Kidney epithelial cell (primary cell): ENCODE data around the gene PCDHGA4. TPM values are rescaled to one million over a fixed set of nuclear protein-coding genes. Genes with fewer than 3 reads are reported as not detected.
"Not testable (repeated sequence)": the region's sequence is repeated elsewhere in the genome, so short reads cannot be mapped to it uniquely, and the experiment has no call there.

Experiments used
- DNase-seq: peaks from one replicate; pipeline ENCODE4 v3.0.0-alpha.2; 2010; ENCODE audit warnings: low read depth
- H3K27me3 ChIP-seq: 2 replicates; pipeline ENCODE4 v1.6.0; 2011; ENCODE audit warnings: low read length; ENCODE audit not compliant: control insufficient read depth, insufficient read depth
- H3K36me3 ChIP-seq: 2 replicates; pipeline ENCODE4 v1.5.1; 2011; ENCODE audit warnings: low read length; ENCODE audit not compliant: control insufficient read depth, insufficient read depth
- H3K4me3 ChIP-seq: 2 replicates; pipeline ENCODE4 v1.5.1; 2011; ENCODE audit warnings: low read depth, mild to moderate bottlenecking, control low read depth, low read length
- CTCF ChIP-seq: IDR thresholded peaks from 2 replicates; pipeline ENCODE4 v1.5.1; 2011; ENCODE audit warnings: mild to moderate bottlenecking, moderate library complexity, low read length, control low read depth, inconsistent platforms; ENCODE audit not compliant: insufficient read depth, poor library complexity, severe bottlenecking
- total RNA-seq: library from RNA; depleted of rRNA; stranded (reverse); fragments of >200 nt; gene quantifications from 2 replicates; pipeline ENCODE4 v1.2.3, GENCODE V29; 2015

PCDHGA4 gene
- total RNA-seq, 1 donor from 2014 or later, result 3.6 TPM

- peaks cover 33% of the 10 kb centered on the region for H3K27me3 ChIP-seq
- no peak for DNase-seq
- H3K36me3 ChIP-seq, result no peaks in the 10 kb centered on the region
- H3K4me3 ChIP-seq, result no peak within 1 kb of the TSS
- TF ChIP-seq CTCF, result no peak
These were observed 15.4 kb downstream of the PCDHGA4 start, which contains the start of gene PCDHGB3 for GRCh38 chr5:141369994-141370848. PCDHGB3 (plus strand) TSS chr5:141370242; CDS start chr5:141370395, 153 bp downstream.

GRCh38 chr5:141371572-141372475 lies 17.0 kb downstream of the PCDHGA4 start:
- no peak for DNase-seq
- H3K36me3 ChIP-seq, result no peaks in the 10 kb centered on the region
- H3K27me3 ChIP-seq, result peaks cover 21% of the 10 kb centered on the region
- no peak overlapping the region for H3K4me3 ChIP-seq
- TF ChIP-seq CTCF, result no peak

GRCh38 chr5:141373673-141374317 lies 19.0 kb downstream of the PCDHGA4 start, which contains the start of gene PCDHGA6:
PCDHGA6 (plus strand) TSS chr5:141373891; CDS start chr5:141374084, 193 bp downstream.
- Histone ChIP-seq H3K4me3 (no peak within 1 kb of the TSS), H3K36me3 (no peaks in the 10 kb centered on the region), H3K27me3 (peaks cover 21% of the 10 kb centered on the region)
- DNase-seq, result no peak
- peak; percentile 34 for TF ChIP-seq CTCF

- Histone ChIP-seq H3K36me3 (no peaks in the 10 kb centered on the region), H3K4me3 (no peak overlapping the region), H3K27me3 (peaks cover 21% of the 10 kb centered on the region)
- no peak for TF ChIP-seq CTCF
- DNase-seq, result no peak
These were observed 19.8 kb downstream of the PCDHGA4 start for GRCh38 chr5:141374627-141375026.

GRCh38 chr5:141375444-141376155 lies 20.8 kb downstream of the PCDHGA4 start:
- peaks cover 20% of the 10 kb centered on the region for H3K27me3 ChIP-seq
- H3K4me3 ChIP-seq, result not testable (repeated sequence)

More at GRCh38 chr5:141375444-141376155, 20.8 kb downstream of the PCDHGA4 start:
- not testable (repeated sequence) for H3K36me3 ChIP-seq, DNase-seq
